Keratinocyte (primary cell): ENCODE results near the gene SH3PXD2B. TPM values are rescaled to one million over a fixed set of nuclear protein-coding genes. Genes with fewer than 3 reads are reported as not detected.
"Not testable (repeated sequence)": the region's sequence is repeated elsewhere in the genome, so short reads cannot be mapped to it uniquely, and the experiment has no call there.

Experiments
- DNase-seq: peaks from one replicate; pipeline ENCODE4 v3.0.0-alpha.2; 2011; ENCODE audit warnings: low read depth, missing footprints, low spot score
- FAIRE-seq: peaks from 2 replicates; lab custom pipeline; 2011; peaks lifted over from hg19 to GRCh38; lab: Jason Lieb, UNC
- H2AFZ ChIP-seq: 2 replicates; pipeline ENCODE4 v1.6.0; 2012; ENCODE audit warnings: low read length, control low read depth, inconsistent platforms; ENCODE audit not compliant: control insufficient read depth
- H3K27ac ChIP-seq: 2 replicates; pipeline ENCODE4 v1.5.1; 2011; ENCODE audit warnings: low read length; ENCODE audit not compliant: control insufficient read depth, insufficient read depth
- H3K27me3 ChIP-seq: 3 replicates; pipeline ENCODE4 v1.6.0; 2011; ENCODE audit warnings: low read length; ENCODE audit not compliant: control insufficient read depth, insufficient read depth; ENCODE audit errors: extremely low read depth
- H3K36me3 ChIP-seq, 2 experiments: 2 replicates in 1 of 2; 3 replicates in 1 of 2; pipeline ENCODE4 v1.5.1; 2011; ENCODE audit warnings: low read length in 2 of 2, mild to moderate bottlenecking in 1 of 2; ENCODE audit not compliant: control insufficient read depth in 2 of 2, insufficient read depth in 2 of 2; ENCODE audit errors: extremely low read depth in 1 of 2
- H3K4me1 ChIP-seq: 3 replicates; pipeline ENCODE4 v1.5.1; 2011; ENCODE audit warnings: low read length; ENCODE audit not compliant: control insufficient read depth, insufficient read depth; ENCODE audit errors: extremely low read depth
- H3K4me2 ChIP-seq: 3 replicates; pipeline ENCODE4 v1.6.0; 2011; ENCODE audit warnings: low read depth, low read length; ENCODE audit not compliant: control insufficient read depth, insufficient read depth; ENCODE audit errors: extremely low read depth
- H3K4me3 ChIP-seq, 3 experiments: fragments of 200-600 bp in 1 of 3; sonication (generic) in 1 of 3; 2 replicates in 2 of 3; 3 replicates in 1 of 3; pipeline ENCODE4 v1.5.1; 2011 to 2016; ENCODE audit warnings: low read length in 3 of 3, mild to moderate bottlenecking in 3 of 3, control low read depth in 2 of 3, inconsistent platforms in 1 of 3, low read depth in 1 of 3, mixed read lengths in 1 of 3, mixed run types in 1 of 3, moderate library complexity in 1 of 3; ENCODE audit not compliant: control insufficient read depth in 2 of 3, insufficient read depth in 2 of 3; ENCODE audit errors: extremely low read depth in 1 of 3
- H3K79me2 ChIP-seq: 2 replicates; pipeline ENCODE4 v1.6.0; 2012; ENCODE audit warnings: low read length; ENCODE audit not compliant: control insufficient read depth, insufficient read depth
- H3K9ac ChIP-seq: 3 replicates; pipeline ENCODE4 v1.6.0; 2011; ENCODE audit warnings: low read length; ENCODE audit not compliant: control insufficient read depth, insufficient read depth; ENCODE audit errors: extremely low read depth
- H3K9me1 ChIP-seq: 3 replicates; pipeline ENCODE4 v1.6.0; 2011; ENCODE audit warnings: low read length; ENCODE audit not compliant: control insufficient read depth, insufficient read depth; ENCODE audit errors: extremely low read depth
- H3K9me3 ChIP-seq: 2 replicates; pipeline ENCODE4 v1.5.1; 2012; ENCODE audit warnings: low read depth, low read length; ENCODE audit not compliant: control insufficient read depth
- H4K20me1 ChIP-seq: 3 replicates; pipeline ENCODE4 v1.6.0; 2011; ENCODE audit warnings: low read length; ENCODE audit not compliant: control insufficient read depth, insufficient read depth; ENCODE audit errors: extremely low read depth
- EZH2 ChIP-seq: IDR thresholded peaks from one replicate; pipeline ENCODE4 v1.6.1; 2012; ENCODE audit warnings: inconsistent platforms, mild to moderate bottlenecking, low read length, moderate library complexity
- dilution Hi-C: fragments of 300-500 bp; cut with MboI; formaldehyde crosslinking; loops from one replicate; pipeline ENCODE4 v1.7.0; 2020; ENCODE audit warnings: low sequenced_read_pairs; ENCODE audit not compliant: extremely low pct_ligation_motif_present
- polyA plus RNA-seq, 5 experiments: library from polyadenylated mRNA; depleted of rRNA in 3 of 5; stranded (reverse) in 3 of 5; stranded (forward) in 1 of 5; unstranded in 1 of 5; fragments of >200 nt; gene quantifications; 1 replicate in 1 of 5; 2 replicates in 3 of 5; 3 replicates in 1 of 5; pipeline versions ENCODE4 v1.2.1 to v1.2.3, GENCODE V29; 2011 to 2012; ENCODE audit warnings: missing spikeins in 2 of 5, low read depth in 1 of 5, low replicate concordance in 1 of 5
- TF ChIP-seq, protein P1 (sequence below), 3 experiments: IDR thresholded peaks in 1 of 3; conservative IDR thresholded peaks in 1 of 3; optimal IDR thresholded peaks in 1 of 3; 2 replicates in 2 of 3; 3 replicates in 1 of 3; pipeline versions ENCODE3 to v1.5.1; 2011; ENCODE audit warnings: low read length in 3 of 3, mild to moderate bottlenecking in 3 of 3, moderate library complexity in 2 of 3, control low read depth in 1 of 3, inconsistent platforms in 1 of 3; ENCODE audit not compliant: insufficient read depth in 2 of 3; ENCODE audit errors: extremely low read depth in 1 of 3

The SH3PXD2B gene
- polyA plus RNA-seq, 1 donor (not counting 4 experiments of a cell fraction or from before 2014, with no cell fraction given): 17.3 TPM

DNA sequence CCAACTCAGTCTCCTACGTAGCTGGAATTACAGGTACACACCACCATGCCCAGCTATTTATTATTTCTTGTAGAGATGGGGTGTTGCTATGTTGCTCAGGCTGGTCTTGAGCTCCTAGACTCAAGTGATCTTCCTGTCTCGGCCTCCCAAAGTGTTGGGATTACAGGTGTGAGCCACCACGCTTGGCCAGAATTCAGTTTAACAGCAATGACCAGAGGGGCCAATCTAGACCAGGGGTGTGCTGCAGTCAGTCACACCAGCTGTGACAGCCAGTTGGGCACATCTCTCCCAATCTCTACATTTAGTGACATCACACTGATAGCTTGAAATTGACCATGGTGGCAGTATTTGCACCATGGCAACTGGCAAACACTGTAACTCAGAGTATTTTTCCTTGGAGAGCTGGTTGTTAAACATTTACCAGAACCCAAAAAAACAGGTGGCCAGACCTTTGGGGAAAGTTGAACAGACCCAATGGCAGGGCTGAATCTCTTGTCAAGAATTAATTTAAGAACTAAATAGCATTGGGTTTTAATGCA, 103.0 kb downstream of the SH3PXD2B start:
- dilution Hi-C loops: no loop called here
- peaks cover 20 to 26% of the 10 kb centered on the region in 2 experiments for H3K36me3 ChIP-seq

DNA sequence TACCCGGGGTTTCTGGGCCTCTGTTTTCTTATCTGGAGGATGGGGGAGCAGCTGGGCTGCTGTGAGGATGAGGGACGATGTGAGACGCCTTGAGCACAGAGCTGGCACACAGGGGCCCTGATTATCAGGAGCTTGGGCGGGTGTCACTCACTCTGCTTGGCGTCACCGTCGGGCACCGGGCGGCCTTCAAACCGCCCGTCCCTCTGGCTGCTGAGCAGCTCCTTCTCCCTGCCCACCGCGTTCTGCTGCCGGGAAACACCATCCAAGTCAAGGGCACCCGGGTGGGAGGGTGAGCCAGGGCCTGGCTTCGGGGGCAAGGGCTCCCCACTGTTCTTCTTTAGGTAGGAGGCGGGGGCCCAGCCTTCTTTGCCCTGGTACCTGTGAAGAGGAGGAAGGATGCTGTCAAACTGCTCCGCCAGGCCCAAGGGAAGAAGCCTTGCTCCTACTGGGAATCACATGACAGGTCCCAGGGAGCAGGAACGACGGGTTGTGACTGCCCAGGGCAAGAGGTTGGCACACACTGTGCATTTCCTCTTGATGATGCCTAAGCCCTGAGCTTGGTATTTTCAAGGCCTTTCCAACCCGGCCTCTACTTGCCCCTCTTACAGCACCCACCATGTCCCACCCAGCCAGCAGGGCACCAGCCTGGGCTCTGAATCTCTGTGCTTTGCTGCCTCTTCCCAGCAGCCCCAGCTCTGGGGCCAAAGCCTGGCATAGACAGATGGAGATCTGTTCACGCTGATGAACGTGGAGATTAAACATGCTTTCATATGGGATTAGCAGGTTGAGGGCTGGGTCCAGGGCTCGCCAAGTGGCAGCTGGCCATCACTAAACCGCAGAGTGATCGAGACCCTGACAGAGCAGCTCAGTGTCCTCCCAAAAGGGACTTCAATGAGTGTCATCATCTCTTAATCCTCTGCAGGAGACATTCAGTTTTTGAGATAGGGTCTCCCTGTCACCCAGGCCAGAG, 103.8 kb downstream of the SH3PXD2B start:
- Histone ChIP-seq H3K4me1 (no peaks in the 10 kb centered on the region), H3K9me1 (no peaks in the 10 kb centered on the region), H2AFZ (no peak overlapping the region), H3K9ac (no peak overlapping the region), H3K4me3 (no peak overlapping the region), H3K27me3 (no peaks in the 10 kb centered on the region), H3K4me2 (no peak overlapping the region), H3K36me3 (peaks cover 19 to 26% of the 10 kb centered on the region in 2 experiments), H3K79me2 (no peaks in the 10 kb centered on the region), H3K9me3 (no peaks in the 10 kb centered on the region), H3K27ac (no peak overlapping the region), H4K20me1 (no peaks in the 10 kb centered on the region)
- FAIRE-seq: no peak
- TF ChIP-seq, protein P1, sequence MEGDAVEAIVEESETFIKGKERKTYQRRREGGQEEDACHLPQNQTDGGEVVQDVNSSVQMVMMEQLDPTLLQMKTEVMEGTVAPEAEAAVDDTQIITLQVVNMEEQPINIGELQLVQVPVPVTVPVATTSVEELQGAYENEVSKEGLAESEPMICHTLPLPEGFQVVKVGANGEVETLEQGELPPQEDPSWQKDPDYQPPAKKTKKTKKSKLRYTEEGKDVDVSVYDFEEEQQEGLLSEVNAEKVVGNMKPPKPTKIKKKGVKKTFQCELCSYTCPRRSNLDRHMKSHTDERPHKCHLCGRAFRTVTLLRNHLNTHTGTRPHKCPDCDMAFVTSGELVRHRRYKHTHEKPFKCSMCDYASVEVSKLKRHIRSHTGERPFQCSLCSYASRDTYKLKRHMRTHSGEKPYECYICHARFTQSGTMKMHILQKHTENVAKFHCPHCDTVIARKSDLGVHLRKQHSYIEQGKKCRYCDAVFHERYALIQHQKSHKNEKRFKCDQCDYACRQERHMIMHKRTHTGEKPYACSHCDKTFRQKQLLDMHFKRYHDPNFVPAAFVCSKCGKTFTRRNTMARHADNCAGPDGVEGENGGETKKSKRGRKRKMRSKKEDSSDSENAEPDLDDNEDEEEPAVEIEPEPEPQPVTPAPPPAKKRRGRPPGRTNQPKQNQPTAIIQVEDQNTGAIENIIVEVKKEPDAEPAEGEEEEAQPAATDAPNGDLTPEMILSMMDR (optimal IDR thresholded peaks at IDR 0.05 in 1 of 3, IDR thresholded peaks at IDR 0.05 in 1 of 3, conservative IDR thresholded peaks at IDR 0.05 in 1 of 3; ENCODE audit: extremely low read depth in 1 of 3, insufficient read depth in 2 of 3, low read length in 3 of 3): no peak
- TF ChIP-seq EZH2: no peak
- DNase-seq: no peak
- dilution Hi-C loops: no loop called here

More for the DNA sequence above, 103.0 kb downstream of the SH3PXD2B start:
- Histone ChIP-seq H3K27me3 (no peaks in the 10 kb centered on the region), H3K9me1 (no peaks in the 10 kb centered on the region), H3K4me1 (no peaks in the 10 kb centered on the region), H3K79me2 (no peaks in the 10 kb centered on the region), H3K4me3 (no peak overlapping the region), H3K9ac (no peak overlapping the region), H2AFZ (no peak overlapping the region), H3K9me3 (no peaks in the 10 kb centered on the region), H3K4me2 (no peak overlapping the region), H4K20me1 (no peaks in the 10 kb centered on the region), H3K27ac (no peak overlapping the region)
- TF ChIP-seq, protein P1 (optimal IDR thresholded peaks at IDR 0.05 in 1 of 3, IDR thresholded peaks at IDR 0.05 in 1 of 3, conservative IDR thresholded peaks at IDR 0.05 in 1 of 3; ENCODE audit: extremely low read depth in 1 of 3, insufficient read depth in 2 of 3, low read length in 3 of 3): no peak
- DNase-seq (no peak), FAIRE-seq (no peak)

DNA sequence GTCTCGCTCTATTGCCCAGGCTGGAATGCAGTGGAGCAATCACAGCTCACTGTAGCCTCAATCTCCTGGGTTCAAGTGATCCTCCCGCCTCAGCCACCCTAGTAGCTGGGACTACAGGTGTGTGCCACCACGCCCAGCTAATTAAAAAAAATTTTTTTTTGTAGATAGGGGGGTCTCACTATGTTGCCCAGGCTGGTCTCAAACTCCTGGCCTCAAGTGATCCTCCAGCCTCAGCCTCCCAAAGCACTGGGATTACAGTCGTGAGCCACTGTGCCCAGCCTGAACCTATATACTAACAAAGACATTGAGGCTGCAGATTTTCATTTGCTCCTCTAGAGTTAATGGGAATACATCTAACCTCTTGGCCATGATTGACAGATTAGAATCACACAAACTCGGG, 105.6 kb downstream of the SH3PXD2B start:
- H3K79me2 ChIP-seq, H4K20me1 ChIP-seq, H3K27ac ChIP-seq, FAIRE-seq, dilution Hi-C loops, H3K4me2 ChIP-seq, H3K9me3 ChIP-seq, H3K9me1 ChIP-seq, H3K4me3 ChIP-seq, H3K9ac ChIP-seq, H2AFZ ChIP-seq, H3K4me1 ChIP-seq, DNase-seq, H3K27me3 ChIP-seq: not testable (repeated sequence)
- H3K36me3 ChIP-seq: peaks cover 17 to 20% of the 10 kb centered on the region in 2 experiments
